Activated CD4-positive, alpha-beta T cell treated with anti-CD3 and anti-CD28 coated beads, Interleukin-2, Interleukin-6, amounts not matched to agents 100 ng/mL and 50 ng/mL, durations not matched to agents 16 hours and 8 hours (primary cell): ENCODE data around the gene RPL29.

Experiments used
- DNase-seq: peaks from one replicate; pipeline ENCODE4 v3.0.0-alpha.2; 2020

RPL29 gene

DNA sequence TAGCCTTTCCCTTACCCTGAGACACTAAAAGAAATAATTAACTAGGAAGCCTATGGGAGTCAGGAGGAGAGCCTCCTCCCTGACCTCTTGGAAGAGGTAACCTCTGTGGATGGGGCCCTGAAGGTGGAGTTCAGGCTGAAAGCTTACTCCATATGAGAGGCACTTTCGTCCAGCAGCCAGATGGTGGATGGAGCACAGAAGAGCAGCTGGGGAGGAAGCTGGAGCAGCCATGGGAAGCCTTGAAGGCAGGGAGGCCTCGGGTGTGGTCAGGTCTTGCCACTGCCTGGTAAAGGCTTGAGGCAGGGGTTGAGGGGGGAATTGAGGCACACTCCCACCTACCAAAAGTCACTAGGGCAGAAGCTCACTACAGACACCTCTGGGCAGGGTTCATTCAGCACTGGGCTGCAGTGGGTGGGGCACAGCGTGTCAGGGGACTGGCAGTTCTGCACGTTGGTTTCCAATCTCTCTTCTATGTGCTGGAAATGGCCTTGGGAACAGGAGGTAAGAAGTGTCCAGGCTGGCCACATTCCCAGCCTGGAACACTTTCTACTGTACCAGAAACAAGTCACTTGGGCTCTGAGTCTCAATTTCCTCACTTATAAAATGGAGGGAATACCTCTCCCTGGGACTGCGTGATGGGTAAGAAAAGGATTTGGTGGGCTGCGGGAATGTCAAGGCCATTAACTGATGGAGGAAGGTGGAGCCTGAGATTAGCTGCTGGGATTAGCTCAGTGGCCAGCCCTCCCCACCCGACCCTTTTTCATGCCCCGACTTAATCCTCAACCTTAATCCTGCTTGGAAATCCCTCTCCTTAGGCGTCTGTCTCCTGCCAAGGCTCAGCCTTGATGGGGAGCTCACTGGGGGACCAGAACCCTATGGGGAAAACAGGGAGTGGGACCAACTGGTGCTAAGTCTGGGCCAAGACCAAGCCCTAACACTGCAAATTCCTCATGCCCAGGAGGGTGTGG is 33.8 kb downstream of the RPL29 start:
- DNase-seq, result no peak

DNA sequence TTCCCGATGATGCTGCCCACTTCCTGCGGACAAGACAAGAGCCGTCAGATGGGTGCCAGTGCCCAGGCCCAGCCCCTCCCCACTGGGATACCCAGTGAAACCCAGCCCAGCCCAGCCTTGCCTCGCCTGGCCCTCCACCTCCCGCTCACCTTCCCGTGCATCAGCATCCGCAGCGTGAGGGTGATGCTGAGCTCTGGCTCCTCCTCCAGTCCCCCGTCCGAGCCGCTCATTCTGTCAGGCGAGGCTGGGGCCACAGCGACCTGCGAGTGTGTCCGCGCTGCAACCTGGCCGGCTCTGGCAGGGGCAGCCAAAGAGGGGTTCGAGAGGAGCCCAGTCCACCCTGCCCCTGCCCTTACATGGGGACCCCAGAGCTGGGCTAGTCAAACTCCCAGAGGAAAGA is 34.7 kb downstream of the RPL29 start:
- DNase-seq, result no peak

DNA sequence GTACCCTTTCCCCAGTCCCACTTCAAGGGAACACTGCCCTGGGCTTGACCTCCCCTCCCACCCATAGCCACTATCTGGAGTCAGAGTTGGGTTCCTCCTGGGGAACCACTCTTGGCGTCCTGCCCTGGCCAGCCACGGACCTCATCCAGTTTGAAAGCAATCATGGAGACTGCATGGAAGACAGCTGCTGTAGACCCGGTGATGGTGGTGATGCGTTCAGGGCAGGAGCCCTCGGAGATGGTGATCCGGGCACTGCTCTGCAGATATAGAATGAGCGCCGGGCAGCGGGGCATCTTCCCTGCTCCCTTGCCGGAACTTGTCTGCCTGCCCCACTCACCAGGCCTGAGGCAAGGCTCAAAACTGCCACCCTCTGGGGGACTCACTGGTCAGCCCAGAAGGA is 35.3 kb downstream of the RPL29 start:
- DNase-seq, result no peak

DNA sequence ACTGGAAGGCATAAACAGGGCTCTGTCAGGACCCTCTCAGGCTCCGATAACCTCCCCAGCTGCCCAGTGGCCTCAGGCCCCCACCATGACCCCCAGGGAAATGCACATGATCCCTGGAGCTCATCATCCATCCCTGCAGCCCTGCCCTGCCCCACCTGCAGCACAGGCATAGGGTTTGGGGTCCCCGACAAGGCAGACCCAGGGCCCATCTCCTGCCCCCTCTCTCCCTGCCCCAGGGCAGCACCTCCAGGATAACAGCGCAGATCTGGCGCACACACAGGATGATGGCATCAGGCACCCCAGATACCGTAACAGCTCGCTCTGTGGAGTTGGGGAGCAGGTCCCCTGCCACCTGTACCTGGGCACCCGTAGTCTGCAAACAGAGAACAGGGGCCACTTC is 36.0 kb downstream of the RPL29 start:
- no peak for DNase-seq

DNA sequence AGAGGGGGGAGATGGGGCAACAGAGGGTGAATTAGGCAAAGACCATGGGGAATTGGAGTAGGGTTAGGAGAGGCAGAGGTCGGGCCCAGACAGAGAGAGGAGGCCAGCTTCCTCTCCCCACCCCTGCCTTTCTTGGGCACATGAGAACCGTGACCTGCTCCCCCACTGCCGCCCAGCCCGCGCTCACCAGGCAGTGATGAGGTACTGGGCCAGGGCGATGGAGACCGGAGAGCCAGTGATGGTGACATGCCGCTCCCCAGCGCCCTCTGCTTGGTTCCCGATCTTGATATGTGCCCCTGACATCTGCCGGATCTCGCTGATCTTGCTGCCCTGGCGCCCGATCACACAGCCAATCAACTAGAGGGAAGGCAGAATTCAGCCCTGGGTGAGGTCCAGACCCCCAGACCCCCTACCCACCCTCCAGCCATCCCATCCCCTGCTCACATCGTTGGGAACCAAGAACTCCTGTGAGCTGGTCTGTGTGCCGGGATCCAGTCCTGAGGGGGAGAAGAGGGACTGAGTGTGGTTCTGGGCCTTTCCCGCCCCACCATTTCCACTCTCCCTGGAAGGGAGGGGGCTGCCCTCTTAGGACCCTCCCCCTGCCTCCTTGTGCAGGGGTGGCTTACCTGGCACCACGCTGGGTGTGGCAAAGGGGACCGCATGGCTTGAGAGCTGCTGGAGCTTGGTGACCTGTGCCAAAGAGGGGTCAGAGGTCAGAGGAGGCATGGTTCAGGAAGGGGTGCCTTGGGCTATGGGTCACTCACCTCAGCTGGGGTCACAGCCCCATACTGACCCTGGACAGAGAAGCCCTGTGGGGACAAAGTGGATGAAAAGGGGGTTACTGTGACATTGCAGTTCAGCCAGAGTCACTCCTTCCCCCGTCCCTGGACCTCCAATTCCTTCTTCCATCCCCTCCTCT is 36.8 kb downstream of the RPL29 start:
- DNase-seq, result no peak

DNA sequence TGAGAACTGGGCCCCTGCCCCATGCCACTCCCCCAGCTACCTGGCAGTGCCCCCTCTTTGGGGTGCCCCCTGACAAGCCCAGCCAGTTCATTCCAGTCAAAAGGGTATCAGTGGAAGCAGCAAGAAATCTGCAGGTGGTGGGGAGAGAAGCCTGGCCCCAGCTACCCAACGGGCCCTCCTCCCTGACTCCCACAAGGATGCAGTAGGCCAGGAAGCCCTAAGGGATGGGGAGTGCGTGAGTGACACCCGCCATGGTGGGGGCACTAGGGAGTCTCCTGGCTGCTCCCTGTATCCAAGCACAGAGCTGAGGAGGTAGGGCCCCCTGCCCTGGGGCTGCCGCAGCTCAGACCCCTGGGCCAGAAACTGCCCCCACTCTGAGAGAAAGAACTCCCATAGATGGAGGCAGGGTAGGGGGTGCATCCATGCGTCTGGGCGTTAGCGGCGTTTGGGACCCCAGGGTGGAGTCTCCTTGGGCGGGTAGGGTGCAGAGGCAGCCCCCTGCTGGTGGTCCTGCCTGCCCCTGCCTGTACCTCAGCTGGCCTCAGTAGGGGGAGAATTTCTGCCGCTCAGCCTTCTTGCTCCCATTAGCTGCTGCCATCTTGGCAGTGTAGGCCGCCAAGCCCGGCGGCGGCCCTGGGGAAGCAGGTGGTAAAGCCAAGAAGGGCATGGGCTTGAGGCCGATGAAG is 38.0 kb downstream of the RPL29 start:
- no peak for DNase-seq

DNA sequence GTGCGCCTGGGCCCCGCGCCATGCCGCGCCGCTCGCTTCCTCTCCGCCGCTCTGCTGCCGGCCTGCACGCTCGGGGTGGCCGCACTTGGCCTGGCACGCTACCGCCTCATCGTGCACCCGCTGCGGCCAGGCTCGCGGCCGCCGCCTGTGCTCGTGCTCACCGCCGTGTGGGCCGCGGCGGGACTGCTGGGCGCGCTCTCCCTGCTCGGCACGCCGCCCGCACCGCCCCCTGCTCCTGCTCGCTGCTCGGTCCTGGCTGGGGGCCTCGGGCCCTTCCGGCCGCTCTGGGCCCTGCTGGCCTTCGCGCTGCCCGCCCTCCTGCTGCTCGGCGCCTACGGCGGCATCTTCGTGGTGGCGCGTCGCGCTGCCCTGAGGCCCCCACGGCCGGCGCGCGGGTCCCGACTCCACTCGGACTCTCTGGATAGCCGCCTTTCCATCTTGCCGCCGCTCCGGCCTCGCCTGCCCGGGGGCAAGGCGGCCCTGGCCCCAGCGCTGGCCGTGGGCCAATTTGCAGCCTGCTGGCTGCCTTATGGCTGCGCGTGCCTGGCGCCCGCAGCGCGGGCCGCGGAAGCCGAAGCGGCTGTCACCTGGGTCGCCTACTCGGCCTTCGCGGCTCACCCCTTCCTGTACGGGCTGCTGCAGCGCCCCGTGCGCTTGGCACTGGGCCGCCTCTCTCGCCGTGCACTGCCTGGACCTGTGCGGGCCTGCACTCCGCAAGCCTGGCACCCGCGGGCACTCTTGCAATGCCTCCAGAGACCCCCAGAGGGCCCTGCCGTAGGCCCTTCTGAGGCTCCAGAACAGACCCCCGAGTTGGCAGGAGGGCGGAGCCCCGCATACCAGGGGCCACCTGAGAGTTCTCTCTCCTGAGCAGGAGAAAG is 39.6 kb downstream of the RPL29 start:
- peak; percentile 52 for DNase-seq

DNA sequence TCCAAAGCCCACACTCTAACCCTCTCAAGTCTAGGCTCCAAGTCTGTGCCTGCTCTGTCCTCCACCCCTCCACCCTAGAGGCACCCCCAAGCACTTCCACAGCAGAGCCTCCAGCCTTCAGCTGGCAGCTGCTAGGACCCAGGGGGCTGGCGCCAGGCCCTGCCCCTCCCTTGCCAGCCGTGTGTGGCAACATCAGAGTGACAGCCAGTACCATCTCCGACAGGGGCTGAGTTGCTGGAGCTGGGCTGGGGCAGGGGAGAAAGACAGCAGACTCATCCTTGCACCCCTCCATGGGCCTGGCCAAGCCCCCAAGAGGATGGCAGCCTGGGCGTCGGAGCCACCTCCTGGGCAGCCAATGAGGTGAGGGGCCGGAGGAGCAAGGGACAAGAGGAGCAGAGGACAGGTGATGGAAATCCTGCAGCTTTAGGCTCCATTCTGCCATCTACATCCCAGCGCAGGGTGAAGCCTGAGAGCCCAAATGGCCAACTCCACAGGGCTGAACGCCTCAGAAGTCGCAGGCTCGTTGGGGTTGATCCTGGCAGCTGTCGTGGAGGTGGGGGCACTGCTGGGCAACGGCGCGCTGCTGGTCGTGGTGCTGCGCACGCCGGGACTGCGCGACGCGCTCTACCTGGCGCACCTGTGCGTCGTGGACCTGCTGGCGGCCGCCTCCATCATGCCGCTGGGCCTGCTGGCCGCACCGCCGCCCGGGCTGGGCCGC is 40.4 kb downstream of the RPL29 start, which contains the start of gene GPR62:
Gene GPR62 (plus strand): TSS at position 207 of the 718 bp plus-strand sequence. CDS start 272 bp downstream, at position 479.
- DNase-seq, result no peak

DNA sequence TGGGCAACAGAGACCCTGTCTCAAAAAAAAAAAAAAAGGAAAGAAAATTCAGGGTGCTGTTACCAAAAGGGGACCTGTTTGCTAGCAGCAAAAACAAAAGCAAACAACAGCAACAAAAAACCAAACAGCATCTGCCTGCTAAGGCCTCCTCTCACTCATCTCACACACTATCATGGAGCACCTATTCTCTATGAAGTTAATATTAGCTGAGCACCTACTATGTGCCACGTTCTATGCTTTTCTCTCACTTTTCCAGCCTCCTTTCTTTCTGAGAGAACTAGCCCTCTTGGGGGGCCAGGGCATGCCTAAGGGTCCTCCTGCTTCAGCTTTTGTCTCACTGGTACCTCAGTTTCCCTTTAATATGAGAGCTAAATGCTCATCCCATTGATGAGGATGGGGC is 41.0 kb downstream of the RPL29 start:
- no peak for DNase-seq

DNA sequence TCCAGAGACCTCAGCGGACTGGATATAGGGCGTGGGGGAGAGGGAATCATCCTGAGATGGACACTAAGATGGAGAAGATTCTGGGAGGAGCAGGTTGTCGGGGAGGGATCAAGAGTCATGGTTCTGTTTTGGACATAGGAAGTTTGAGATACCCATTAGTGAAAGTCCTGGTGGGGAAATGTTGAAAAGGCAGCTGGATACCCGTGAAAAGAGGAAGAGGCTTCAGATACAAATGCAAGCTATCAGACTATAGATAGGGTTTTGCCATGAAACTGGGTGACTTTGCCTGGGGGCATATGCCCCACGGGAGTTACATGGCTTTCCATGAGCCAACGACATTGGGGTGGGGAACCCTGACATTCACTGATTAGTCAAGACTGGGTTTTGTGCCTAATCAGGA is 41.6 kb downstream of the RPL29 start:
- DNase-seq, result no peak

DNA sequence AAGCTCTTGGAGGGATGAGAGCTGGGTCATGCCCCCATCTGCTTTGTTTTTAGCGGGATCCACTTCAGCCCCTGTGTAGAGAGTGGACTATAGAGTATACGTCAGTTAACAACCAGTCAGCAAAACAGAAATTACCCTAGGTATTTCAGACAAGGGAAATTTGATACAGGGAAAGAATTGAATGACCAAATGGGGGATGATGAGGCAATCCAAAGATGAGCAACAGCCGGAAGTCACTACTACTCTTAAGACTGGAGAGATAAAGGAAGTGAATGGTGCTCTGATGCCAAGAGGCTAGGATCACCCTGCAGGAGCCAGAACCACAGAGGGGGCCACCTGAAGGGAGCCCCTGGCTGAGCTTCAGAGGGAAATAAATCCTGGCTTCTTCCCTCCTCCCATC is 42.2 kb downstream of the RPL29 start:
- no peak for DNase-seq

DNA sequence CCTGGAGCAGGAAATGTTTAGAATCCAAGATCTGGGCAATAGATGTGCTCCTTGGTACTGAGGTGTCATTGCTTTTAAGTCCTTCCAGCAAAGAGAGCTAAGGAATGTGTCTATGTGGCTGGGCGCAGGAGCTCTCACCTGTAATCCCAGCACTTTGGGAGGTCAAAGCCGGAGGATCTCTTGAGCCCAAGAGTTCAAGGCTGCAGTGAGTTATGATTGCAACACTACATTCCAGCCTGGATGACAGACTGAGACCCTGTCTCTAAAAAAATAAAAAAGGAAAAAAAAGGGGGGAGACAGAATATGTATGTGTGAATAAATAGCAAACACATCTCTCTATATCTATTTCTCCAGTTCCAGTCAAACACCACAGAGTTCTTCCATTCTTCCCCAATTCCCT is 44.8 kb downstream of the RPL29 start:
- DNase-seq, result no peak

DNA sequence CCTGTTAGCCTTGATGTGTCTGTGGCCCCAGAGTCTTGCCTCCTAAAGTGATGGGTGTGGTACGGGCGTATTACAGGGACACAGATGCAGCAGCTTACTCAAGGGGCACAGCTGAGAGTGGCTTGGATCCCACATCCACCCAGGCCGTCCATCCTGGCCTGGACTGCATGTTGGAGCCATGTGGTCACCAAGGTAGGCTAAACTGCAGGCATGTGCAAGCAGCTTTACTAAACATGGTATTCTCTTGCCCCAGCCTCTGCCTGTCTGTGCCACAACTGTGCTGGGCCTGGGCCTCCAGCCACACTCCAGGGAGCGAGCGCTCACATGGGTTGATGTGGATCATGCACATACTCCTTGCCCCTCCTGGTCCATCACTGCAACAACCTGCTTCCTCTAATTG is 46.6 kb downstream of the RPL29 start:
- DNase-seq, result no peak

DNA sequence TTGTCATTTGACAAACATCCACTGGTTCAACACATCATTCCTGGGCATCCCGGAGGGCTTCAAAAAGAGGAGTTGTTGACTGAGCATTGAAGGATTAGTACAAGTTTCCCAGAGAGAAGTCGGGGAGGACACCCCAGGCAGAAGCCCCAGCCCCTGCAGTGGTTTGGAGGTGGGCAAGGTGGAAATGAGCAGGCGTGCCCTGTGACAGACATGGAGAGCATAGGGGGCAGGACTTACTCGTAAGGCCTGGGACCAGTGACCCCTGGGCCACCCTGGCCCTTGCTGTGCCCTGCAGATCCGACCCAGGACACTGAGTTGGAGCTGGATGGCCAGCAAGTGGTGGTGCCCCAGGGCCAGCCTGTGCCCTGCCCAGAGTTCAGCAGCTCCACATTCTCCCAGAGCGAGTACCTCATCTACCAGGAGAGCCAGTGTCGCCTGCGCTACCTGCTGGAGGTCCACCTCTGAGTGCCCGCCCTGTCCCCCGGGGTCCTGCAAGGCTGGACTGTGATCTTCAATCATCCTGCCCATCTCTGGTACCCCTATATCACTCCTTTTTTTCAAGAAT is 47.6 kb downstream of the RPL29 start:
- no peak for DNase-seq

DNA sequence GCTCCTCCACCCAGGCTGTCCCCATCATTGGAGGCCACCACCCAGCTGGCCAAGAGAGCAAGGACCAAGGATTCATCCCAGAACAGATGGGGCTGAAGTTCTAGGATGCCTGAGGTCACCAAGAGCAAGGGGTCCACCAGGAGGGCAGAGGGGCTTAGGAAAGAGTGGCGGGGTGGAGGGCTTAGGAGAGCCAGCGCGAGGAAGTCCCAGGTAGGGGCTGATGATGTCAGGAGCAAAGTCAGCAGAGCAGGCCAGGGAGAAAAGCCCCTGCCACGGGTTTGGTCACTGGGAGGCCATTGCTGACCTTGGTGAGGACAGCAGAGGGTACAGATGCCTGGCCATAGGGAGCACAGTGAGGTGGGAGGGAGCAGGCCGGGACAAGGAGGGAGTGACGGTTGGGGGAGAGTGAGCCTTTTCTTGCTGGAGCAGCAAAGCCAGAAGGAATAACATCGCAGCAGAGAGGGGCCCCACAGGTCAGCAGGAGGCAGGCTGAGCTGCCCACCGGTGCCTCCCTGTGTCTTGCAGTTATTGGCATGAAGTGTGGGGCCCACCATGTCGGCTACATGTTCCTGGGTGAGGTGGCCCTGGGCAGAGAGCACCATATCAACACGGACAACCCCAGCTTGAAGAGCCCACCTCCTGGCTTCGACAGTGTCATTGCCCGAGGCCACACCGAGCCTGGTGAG is 48.3 kb downstream of the RPL29 start:
- no peak for DNase-seq

DNA sequence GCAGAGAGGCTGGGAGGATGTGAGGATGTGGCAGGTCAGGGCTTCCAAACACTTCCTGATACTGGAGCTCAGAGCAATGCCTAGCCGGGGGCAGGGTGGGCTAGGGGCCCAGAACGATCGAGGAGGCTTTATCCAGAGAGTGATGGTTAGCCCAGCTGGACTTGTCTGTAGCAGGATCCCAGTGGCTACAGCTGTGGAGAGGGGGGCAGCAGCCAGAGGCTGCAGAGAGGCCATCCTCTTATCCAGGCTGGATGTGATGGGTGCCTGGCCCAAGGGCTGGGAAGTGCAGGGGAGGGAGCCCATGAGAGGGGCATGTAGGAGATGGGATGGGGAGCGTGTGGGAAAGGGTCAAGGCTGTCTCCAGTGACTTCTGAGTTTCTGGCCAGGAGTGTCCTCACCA is 48.9 kb downstream of the RPL29 start:
- DNase-seq, result no peak

DNA sequence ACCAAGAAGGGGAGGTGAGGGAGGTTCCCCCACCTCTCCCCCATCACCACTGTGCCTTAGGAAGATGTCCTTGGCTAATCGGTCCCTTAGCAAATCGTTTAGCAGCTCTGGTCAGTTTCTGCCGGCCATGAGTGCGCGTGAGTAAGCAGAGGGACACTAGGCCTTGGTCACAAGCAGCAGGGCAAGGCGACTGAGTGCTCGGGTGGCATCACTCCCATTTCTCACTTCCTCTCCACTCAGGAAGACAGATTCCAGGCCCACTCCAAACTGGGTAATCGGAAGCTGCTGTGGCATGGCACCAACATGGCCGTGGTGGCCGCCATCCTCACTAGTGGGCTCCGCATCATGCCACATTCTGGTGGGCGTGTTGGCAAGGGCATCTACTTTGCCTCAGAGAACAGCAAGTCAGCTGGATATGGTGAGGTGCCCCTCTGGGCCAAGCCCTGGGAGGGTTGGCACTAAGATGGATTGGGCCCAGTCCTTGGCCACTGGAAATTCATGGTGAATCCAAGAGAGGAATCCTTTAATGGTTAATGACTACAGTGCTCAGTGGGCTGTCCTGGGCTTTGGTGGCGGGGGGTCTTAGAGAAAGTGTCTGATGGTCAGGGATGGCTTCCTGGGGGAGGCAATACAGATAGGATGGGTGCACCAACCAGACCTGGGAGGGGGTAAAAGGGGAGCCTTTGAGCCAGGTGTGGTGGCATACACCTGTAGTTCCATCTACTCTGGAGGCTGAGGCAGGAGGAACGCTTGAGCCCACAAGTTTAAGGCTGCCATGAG is 49.6 kb downstream of the RPL29 start:
- no peak for DNase-seq

DNA sequence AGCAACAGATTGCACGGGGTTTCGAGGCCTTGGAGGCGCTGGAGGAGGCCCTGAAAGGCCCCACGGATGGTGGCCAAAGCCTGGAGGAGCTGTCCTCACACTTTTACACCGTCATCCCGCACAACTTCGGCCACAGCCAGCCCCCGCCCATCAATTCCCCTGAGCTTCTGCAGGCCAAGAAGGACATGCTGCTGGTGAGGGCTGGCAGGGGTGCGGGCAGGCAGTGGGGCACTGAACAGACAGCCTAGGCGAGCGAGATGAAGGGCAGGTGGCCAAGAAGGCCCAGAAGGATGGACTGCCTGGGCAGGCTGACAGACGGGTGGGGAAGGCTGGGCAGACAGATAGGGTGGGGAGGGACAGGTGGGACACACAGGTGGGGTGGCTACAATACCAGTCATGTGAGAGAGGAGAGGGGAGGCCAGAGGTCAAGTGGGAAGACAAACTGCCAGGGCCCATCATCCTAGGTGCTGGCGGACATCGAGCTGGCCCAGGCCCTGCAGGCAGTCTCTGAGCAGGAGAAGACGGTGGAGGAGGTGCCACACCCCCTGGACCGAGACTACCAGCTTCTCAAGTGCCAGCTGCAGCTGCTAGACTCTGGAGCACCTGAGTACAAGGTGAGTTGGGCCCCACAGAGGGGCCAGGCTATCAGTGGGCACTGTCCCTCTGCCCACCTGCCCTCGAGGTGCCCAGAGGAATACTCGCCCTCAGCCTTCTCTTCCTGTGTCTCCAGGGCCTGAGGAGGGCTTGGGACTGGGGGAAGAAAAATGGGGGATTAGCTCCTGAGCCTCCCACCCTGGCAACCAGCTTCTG is 50.5 kb downstream of the RPL29 start:
- DNase-seq, result no peak
